Bronchial epithelial cell (primary cell): ENCODE data around the gene BPIFB1. TPM values are rescaled to one million over a fixed set of nuclear protein-coding genes. Genes with fewer than 3 reads are reported as not detected.

Experiments used
- DNase-seq: peaks from one replicate; pipeline ENCODE4 v3.0.0-alpha.2; 2010; ENCODE audit warnings: low read depth
- FAIRE-seq: peaks from 2 replicates; lab custom pipeline; 2011; peaks lifted over from hg19 to GRCh38; lab: Jason Lieb, UNC
- H3K27me3 ChIP-seq: 2 replicates; pipeline ENCODE4 v1.5.1; 2011; ENCODE audit warnings: low read length; ENCODE audit not compliant: control insufficient read depth, insufficient read depth
- H3K36me3 ChIP-seq: 2 replicates; pipeline ENCODE4 v1.5.1; 2011; ENCODE audit warnings: low read length; ENCODE audit not compliant: control insufficient read depth, insufficient read depth
- H3K4me3 ChIP-seq: 2 replicates; pipeline ENCODE4 v1.5.1; 2011; ENCODE audit warnings: mild to moderate bottlenecking, low read depth, low read length, control low read depth
- CTCF ChIP-seq: IDR thresholded peaks from 2 replicates; pipeline ENCODE4 v1.5.1; 2011; ENCODE audit warnings: mild to moderate bottlenecking, moderate library complexity, low read length, control low read depth, inconsistent platforms; ENCODE audit not compliant: insufficient read depth, severe bottlenecking
- total RNA-seq: library from RNA; depleted of rRNA; stranded (reverse); fragments of >200 nt; gene quantifications from 2 replicates; pipeline ENCODE4 v1.2.1, GENCODE V29; 2014

BPIFB1 gene
- total RNA-seq, 1 donor from 2014 or later = not detected

- no peak for FAIRE-seq
- Histone ChIP-seq H3K4me3 (no peak overlapping the region), H3K27me3 (no peaks in the 10 kb centered on the region), H3K36me3 (no peaks in the 10 kb centered on the region)
- no peak for TF ChIP-seq CTCF
- no peak for DNase-seq
Observed at GRCh38 chr20:33318096-33318429, 35.0 kb downstream of the BPIFB1 start.

GRCh38 chr20:33320006-33320405 is 37.0 kb downstream of the BPIFB1 start:
- H3K36me3 ChIP-seq = no peaks in the 10 kb centered on the region
- no peak overlapping the region for H3K4me3 ChIP-seq
- no peak for FAIRE-seq
- DNase-seq = no peak
- H3K27me3 ChIP-seq = no peaks in the 10 kb centered on the region
- no peak for TF ChIP-seq CTCF

GRCh38 chr20:33322456-33322855 is 39.4 kb downstream of the BPIFB1 start:
- Histone ChIP-seq H3K27me3 (no peaks in the 10 kb centered on the region), H3K36me3 (no peaks in the 10 kb centered on the region), H3K4me3 (no peak overlapping the region)
- FAIRE-seq = no peak
- DNase-seq = peak; percentile 27
- TF ChIP-seq CTCF = no peak

- FAIRE-seq (no peak), DNase-seq (no peak)
- Histone ChIP-seq H3K36me3 (no peaks in the 10 kb centered on the region), H3K27me3 (no peaks in the 10 kb centered on the region), H3K4me3 (no peak overlapping the region)
- TF ChIP-seq CTCF = no peak
Observed at GRCh38 chr20:33323236-33323635, 40.2 kb downstream of the BPIFB1 start.

GRCh38 chr20:33325350-33325749 is 42.3 kb downstream of the BPIFB1 start:
- Histone ChIP-seq H3K27me3 (no peaks in the 10 kb centered on the region), H3K36me3 (no peaks in the 10 kb centered on the region), H3K4me3 (no peak overlapping the region)
- FAIRE-seq (no peak), DNase-seq (no peak)
- TF ChIP-seq CTCF = no peak

GRCh38 chr20:33328157-33329137 is 45.4 kb downstream of the BPIFB1 start:
- Histone ChIP-seq H3K4me3 (no peak overlapping the region), H3K27me3 (no peaks in the 10 kb centered on the region), H3K36me3 (no peaks in the 10 kb centered on the region)
- DNase-seq (no peak), FAIRE-seq (no peak)
- no peak for TF ChIP-seq CTCF
